Spinal cord (tissue), 10 donors: ENCODE measurements around the gene NXF2. TPM values are rescaled to one million over a fixed set of nuclear protein-coding genes. Genes with fewer than 3 reads are reported as not detected.

ENCODE experiments used
- DNase-seq, 6 donors: peaks; one replicate each; pipeline versions ENCODE4 v3.0.0 to v3.0.0-alpha.2; 2013 to 2015; ENCODE audit warnings: low spot score in 6 of 6, low read depth in 4 of 6
- H3K27ac ChIP-seq: one replicate; pipeline ENCODE4 v1.5.1; 2013; ENCODE audit warnings: low read depth, low read length, control low read depth
- H3K27me3 ChIP-seq: one replicate; pipeline ENCODE4 v1.6.1; 2013; ENCODE audit warnings: low read length; ENCODE audit not compliant: control insufficient read depth, insufficient read depth
- H3K36me3 ChIP-seq: one replicate; pipeline ENCODE4 v1.6.1; 2013; ENCODE audit warnings: low read length; ENCODE audit not compliant: control insufficient read depth, insufficient read depth
- H3K4me1 ChIP-seq: one replicate; pipeline ENCODE4 v1.6.1; 2013; ENCODE audit warnings: low read length; ENCODE audit not compliant: control insufficient read depth, insufficient read depth
- H3K4me3 ChIP-seq: one replicate; pipeline ENCODE4 v1.5.1; 2013; ENCODE audit warnings: low read depth, low read length, control low read depth
- H3K9me3 ChIP-seq: one replicate; pipeline ENCODE4 v1.6.1; 2013; ENCODE audit warnings: low read length; ENCODE audit not compliant: control insufficient read depth, insufficient read depth
- WGBS: methylation state at CpG from one replicate; pipeline ENCODE4 v1.1.5; 2013; ENCODE audit warnings: missing lambda C conversion rate; ENCODE audit not compliant: insufficient coverage; 5-methylcytosine and 5-hydroxymethylcytosine counted together
- polyA plus RNA-seq, 2 donors: library from polyadenylated mRNA; unstranded; fragments of 120-200 nt; gene quantifications; one replicate each; pipeline ENCODE4 v1.2.1, GENCODE V29; 2013; ENCODE audit not compliant: insufficient read length in 2 of 2
- total RNA-seq, 2 donors: library from RNA; depleted of rRNA in 1 of 2; stranded (reverse); fragments of 120-200 nt in 1 of 2; fragments of >200 nt in 1 of 2; gene quantifications; one replicate each; pipeline versions ENCODE4 v1.2.3 to v1.2.4, GENCODE V29; 2013 to 2014
- donor health status: healthy.

The NXF2 gene
- total and polyA plus RNA-seq, 4 donors: 0.22 to 0.32 TPM; not detected in 2

- peaks cover 11% of the 10 kb centered on the region for H3K27me3 ChIP-seq
- 33% methylated on average over 1 of the region's 2 CpGs for WGBS
- H3K36me3 ChIP-seq: no peaks in the 10 kb centered on the region
- no peaks in the 10 kb centered on the region for H3K9me3 ChIP-seq
- H3K27ac ChIP-seq: no peak overlapping the region
- no peak overlapping the region for H3K4me3 ChIP-seq
- no peak for DNase-seq
- H3K4me1 ChIP-seq: no peaks in the 10 kb centered on the region
Measured at GRCh38 chrX:102341867-102342266, 94.9 kb downstream of the NXF2 start.

GRCh38 chrX:102345916-102346315 lies 98.9 kb downstream of the NXF2 start:
- peak in 5 of 6 donors; percentile 7 to 76 (median 45) for DNase-seq

More at GRCh38 chrX:102345916-102346315, 98.9 kb downstream of the NXF2 start:
- Histone ChIP-seq H3K4me1 (no peaks in the 10 kb centered on the region), H3K27ac (no peak overlapping the region), H3K4me3 (no peak overlapping the region), H3K9me3 (peaks cover 3% of the 10 kb centered on the region), H3K36me3 (no peaks in the 10 kb centered on the region), H3K27me3 (peaks cover 2% of the 10 kb centered on the region)
- 100% methylated on average over 1 of the region's 3 CpGs for WGBS

Other genes starting within 250 kb of the NXF2 start
- 10 to 100 TPM; 17.8 to 26.8 TPM for gene TCEAL2, start 121.5 kb upstream of the NXF2 start, total RNA-seq
- gene TCEAL2, start 121.5 kb upstream of the NXF2 start, polyA plus RNA-seq: 100 to 1,000 TPM; 171 to 190 TPM
- gene TCEAL6, start 104.7 kb upstream of the NXF2 start, total RNA-seq: 1 to 10 TPM; 5.1 to 6.2 TPM
- 10 to 100 TPM; 34.0 to 36.9 TPM for gene TCEAL6, start 104.7 kb upstream of the NXF2 start, polyA plus RNA-seq
- gene BEX5, start 91.2 kb upstream of the NXF2 start, total RNA-seq: 10 to 100 TPM; 28.3 to 33.2 TPM
- gene BEX5, start 91.2 kb upstream of the NXF2 start, polyA plus RNA-seq: 100 to 1,000 TPM; 137 to 154 TPM
- not detected for gene TCP11X1, start 31.9 kb upstream of the NXF2 start, total RNA-seq
- not detected for gene TCP11X1, start 31.9 kb upstream of the NXF2 start, polyA plus RNA-seq
- gene NXF2B, start 192.8 kb downstream of the NXF2 start, total RNA-seq: under 1 TPM in 1 of 2 donors, not detected in 1; 0.28 TPM
- 1 to 10 TPM in 1 of 2 donors, under 1 TPM in 1; 0.46 to 1.2 TPM for gene NXF2B, start 192.8 kb downstream of the NXF2 start, polyA plus RNA-seq
- under 1 TPM; 0.39 to 0.40 TPM for gene TCP11X2, start 224.6 kb downstream of the NXF2 start, total RNA-seq
- under 1 TPM; 0.43 to 0.74 TPM for gene TCP11X2, start 224.6 kb downstream of the NXF2 start, polyA plus RNA-seq